Bronchial epithelial cell (primary cell): ENCODE results near the gene CABLES1. TPM values are rescaled to one million over a fixed set of nuclear protein-coding genes. Genes with fewer than 3 reads are reported as not detected.
"Not testable (repeated sequence)": the region's sequence is repeated elsewhere in the genome, so short reads cannot be mapped to it uniquely, and the experiment has no call there.

ENCODE experiments used
- DNase-seq: peaks from one replicate; pipeline ENCODE4 v3.0.0-alpha.2; 2010; ENCODE audit warnings: low read depth
- FAIRE-seq: peaks from 2 replicates; lab custom pipeline; 2011; peaks lifted over from hg19 to GRCh38; lab: Jason Lieb, UNC
- H3K27me3 ChIP-seq: 2 replicates; pipeline ENCODE4 v1.5.1; 2011; ENCODE audit warnings: low read length; ENCODE audit not compliant: control insufficient read depth, insufficient read depth
- H3K36me3 ChIP-seq: 2 replicates; pipeline ENCODE4 v1.5.1; 2011; ENCODE audit warnings: low read length; ENCODE audit not compliant: control insufficient read depth, insufficient read depth
- H3K4me3 ChIP-seq: 2 replicates; pipeline ENCODE4 v1.5.1; 2011; ENCODE audit warnings: mild to moderate bottlenecking, low read depth, low read length, control low read depth
- total RNA-seq: library from RNA; depleted of rRNA; stranded (reverse); fragments of >200 nt; gene quantifications from 2 replicates; pipeline ENCODE4 v1.2.1, GENCODE V29; 2014
- TF ChIP-seq, protein P1 (sequence below): IDR thresholded peaks from 2 replicates; pipeline ENCODE4 v1.5.1; 2011; ENCODE audit warnings: mild to moderate bottlenecking, moderate library complexity, low read length, control low read depth, inconsistent platforms; ENCODE audit not compliant: insufficient read depth, severe bottlenecking

CABLES1 gene
- total RNA-seq, 1 donor from 2014 or later = 0.26 TPM

DNA sequence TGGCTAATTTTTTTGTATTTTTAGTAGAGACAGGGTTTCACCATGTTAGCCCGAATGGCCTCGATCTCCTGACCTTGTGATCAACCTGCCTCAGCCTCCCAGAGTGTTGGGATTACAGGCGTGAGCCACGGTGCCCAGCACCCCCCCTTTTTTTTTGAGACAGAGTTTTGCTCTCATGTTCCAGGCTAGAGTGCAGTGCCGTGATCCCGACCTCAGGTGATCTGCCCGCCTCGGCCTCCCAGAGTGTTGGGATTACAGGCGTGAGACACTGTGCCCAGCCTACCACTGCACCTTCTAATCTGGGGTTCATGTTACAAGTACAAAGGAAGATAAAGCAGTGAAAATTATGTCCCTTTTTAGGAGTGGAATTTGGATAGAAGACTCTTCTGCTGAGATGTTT is 41.5 kb upstream of the CABLES1 start:
- Histone ChIP-seq H3K27me3 (peaks cover 3% of the 10 kb centered on the region), H3K4me3 (no peak overlapping the region), H3K36me3 (no peaks in the 10 kb centered on the region)
- DNase-seq (no peak), FAIRE-seq (no peak)
- TF ChIP-seq, protein P1, sequence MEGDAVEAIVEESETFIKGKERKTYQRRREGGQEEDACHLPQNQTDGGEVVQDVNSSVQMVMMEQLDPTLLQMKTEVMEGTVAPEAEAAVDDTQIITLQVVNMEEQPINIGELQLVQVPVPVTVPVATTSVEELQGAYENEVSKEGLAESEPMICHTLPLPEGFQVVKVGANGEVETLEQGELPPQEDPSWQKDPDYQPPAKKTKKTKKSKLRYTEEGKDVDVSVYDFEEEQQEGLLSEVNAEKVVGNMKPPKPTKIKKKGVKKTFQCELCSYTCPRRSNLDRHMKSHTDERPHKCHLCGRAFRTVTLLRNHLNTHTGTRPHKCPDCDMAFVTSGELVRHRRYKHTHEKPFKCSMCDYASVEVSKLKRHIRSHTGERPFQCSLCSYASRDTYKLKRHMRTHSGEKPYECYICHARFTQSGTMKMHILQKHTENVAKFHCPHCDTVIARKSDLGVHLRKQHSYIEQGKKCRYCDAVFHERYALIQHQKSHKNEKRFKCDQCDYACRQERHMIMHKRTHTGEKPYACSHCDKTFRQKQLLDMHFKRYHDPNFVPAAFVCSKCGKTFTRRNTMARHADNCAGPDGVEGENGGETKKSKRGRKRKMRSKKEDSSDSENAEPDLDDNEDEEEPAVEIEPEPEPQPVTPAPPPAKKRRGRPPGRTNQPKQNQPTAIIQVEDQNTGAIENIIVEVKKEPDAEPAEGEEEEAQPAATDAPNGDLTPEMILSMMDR = no peak

DNA sequence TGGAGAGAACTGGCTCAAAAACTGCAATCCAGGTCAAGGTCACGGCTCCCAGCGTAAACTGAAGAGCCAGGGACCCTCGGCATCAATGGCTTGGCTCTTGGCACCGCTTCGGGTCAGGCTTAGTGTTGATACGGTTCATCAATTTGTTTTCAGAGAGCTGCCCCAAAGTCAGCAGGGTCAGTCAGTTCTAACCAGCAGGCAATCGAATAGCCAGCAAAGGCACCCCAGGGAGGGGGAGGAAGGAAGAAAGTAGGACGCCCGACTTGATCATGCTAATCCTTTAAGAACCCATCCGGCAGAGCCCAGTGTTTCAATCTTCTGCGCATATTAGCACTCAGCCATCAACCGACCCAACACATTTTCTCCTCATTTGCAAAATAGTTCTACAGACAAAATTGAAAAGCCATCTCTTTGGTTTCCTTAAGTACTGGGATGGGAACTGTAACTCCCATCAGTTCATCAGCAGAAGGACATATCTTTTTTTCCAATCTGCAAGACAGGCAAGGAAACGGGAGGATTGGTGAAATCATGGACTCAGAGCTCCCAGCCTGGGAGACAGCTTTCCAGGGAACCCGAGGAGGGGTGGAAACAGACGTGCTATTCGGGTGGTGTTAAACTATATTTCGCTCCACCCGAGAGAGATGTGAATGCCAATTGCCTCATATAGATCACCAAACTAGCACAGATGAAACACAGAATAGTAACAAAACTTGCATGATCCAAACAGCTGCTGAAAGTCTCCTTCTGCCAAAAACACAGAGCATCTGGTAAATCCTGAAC is 40.7 kb upstream of the CABLES1 start:
- TF ChIP-seq, protein P1 = no peak
- no peak for DNase-seq
- FAIRE-seq = no peak
- Histone ChIP-seq H3K4me3 (no peak overlapping the region), H3K36me3 (no peaks in the 10 kb centered on the region), H3K27me3 (peaks cover 3% of the 10 kb centered on the region)

DNA sequence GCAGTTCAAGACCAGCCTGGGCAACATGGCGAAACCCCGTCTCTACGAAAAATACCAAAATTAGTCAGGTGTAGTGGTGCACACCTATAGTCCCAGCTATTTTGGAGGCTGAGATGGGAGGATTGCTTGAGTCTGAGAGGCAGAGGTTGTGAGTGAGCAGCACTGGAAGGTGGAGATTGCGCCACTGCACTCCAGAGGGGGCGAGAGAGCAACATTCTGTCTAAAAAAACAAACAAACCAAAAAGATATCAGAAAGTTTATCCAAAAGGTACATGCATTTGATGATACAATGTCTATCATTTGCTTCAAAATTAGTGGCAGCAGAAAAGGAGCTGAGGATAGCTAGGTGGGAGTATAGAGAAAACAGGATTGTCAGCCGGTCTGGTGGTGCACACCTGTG is 39.8 kb upstream of the CABLES1 start:
- Histone ChIP-seq H3K4me3 (no peak overlapping the region), H3K27me3 (peaks cover 3% of the 10 kb centered on the region), H3K36me3 (no peaks in the 10 kb centered on the region)
- TF ChIP-seq, protein P1 = no peak
- no peak for FAIRE-seq
- DNase-seq = no peak

DNA sequence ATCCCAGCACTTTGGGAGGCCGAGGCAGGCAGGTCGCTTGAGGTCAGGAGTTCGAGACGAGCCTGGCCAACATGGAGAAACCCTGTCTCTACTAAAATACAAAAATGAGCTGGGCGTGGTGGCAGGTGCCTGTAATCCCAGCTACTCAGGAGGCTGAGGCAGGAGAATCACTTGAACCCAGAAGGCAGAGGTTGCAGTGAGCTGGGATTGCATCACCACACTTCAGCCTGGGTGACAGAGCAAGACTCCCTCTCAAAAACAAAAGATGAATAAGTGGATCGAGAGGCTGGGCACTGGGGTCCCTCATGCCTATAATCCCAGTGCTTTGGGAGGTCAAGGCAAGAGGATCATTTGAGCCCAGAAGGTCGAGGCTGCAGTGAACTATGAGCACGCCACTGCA is 38.3 kb upstream of the CABLES1 start:
- not testable (repeated sequence) for H3K4me3 ChIP-seq, H3K27me3 ChIP-seq, FAIRE-seq, H3K36me3 ChIP-seq, DNase-seq

DNA sequence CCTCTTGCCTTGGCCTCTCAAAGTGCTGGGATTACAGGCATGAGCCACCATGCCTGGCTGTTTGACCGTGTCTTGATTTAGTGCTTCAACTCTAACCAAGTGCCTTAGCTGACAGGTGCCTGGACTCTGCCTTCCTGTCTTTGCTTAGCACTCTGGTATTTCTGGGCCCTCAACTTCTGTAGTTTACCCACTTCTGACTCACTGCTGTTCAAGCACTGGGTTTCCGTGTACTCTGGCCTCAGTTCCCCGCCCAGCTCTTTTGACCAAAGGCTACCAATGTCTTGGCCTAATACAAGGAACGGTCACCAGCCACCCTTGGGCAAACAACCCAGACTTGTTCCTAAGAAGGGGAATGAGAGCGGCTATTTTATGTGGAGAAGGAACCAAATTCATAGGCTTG is 35.7 kb upstream of the CABLES1 start:
- peaks cover 3% of the 10 kb centered on the region for H3K27me3 ChIP-seq
- no peaks in the 10 kb centered on the region for H3K36me3 ChIP-seq
- TF ChIP-seq, protein P1 = no peak
- DNase-seq (peak; percentile 59), FAIRE-seq (no peak)
- H3K4me3 ChIP-seq = no peak overlapping the region

DNA sequence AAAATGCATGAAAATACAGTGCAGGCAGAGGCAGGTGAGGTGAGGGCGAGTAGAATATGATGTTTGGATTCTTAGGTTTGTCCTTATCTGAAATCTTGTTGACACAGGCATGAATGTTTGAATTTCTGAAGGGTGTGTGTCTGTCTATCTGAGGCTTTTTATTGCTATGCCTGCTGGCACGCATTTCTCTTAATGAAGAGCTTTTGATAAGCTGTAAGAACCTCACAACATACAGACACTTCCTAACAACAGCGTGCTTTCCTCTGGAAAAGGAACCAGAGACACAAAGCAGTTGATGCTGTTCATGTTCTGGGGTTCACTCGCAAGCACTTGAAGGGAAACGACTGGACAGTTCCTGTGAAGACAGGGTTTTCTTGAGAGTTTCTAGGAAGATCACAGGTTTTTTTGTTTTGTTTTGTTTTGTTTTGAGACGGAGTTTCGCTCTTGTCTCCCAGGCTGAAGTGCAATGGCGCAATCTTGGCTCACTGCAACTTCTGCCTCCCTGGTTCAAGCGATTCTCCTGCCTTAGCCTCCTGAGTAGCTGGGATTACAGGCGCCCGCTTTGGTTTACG is 33.3 kb upstream of the CABLES1 start:
- Histone ChIP-seq H3K27me3 (no peaks in the 10 kb centered on the region), H3K4me3 (no peak overlapping the region), H3K36me3 (no peaks in the 10 kb centered on the region)
- TF ChIP-seq, protein P1 = no peak
- DNase-seq = peak; percentile 24
- FAIRE-seq = no peak
